CD4-positive, CD25-positive, alpha-beta regulatory T cell (primary cell): ENCODE data around the gene DPEP2. TPM values are rescaled to one million over a fixed set of nuclear protein-coding genes. Genes with fewer than 3 reads are reported as not detected.

Experiments used
- ATAC-seq, 2 donors: fragments of 150-1000 bp; cut with Tn5 transposase; one replicate each; pipeline ENCODE4 v1.10.0; 2021; ENCODE audit warnings: low read depth in 2 of 2, moderate number of reproducible peaks in 2 of 2, moderate library complexity in 1 of 2
- DNase-seq, 3 donors: peaks; one replicate each; pipeline versions ENCODE4 v3.0.0 to v3.0.0-alpha.2; 2012 to 2022; ENCODE audit warnings: mixed read lengths in 1 of 3
- H3K27ac ChIP-seq: one replicate; pipeline ENCODE4 v1.7.0; 2013; ENCODE audit warnings: mild to moderate bottlenecking, low read length; ENCODE audit not compliant: insufficient read depth, poor library complexity, severe bottlenecking
- H3K27me3 ChIP-seq: one replicate; pipeline ENCODE4 v1.7.0; 2013; ENCODE audit warnings: low read length; ENCODE audit not compliant: control insufficient read depth, insufficient read depth
- H3K36me3 ChIP-seq: one replicate; pipeline ENCODE4 v1.7.0; 2013; ENCODE audit warnings: mild to moderate bottlenecking, low read length, moderate library complexity; ENCODE audit not compliant: control insufficient read depth, insufficient read depth
- H3K4me1 ChIP-seq: 2 replicates; pipeline ENCODE4 v1.7.0; 2013; ENCODE audit warnings: mild to moderate bottlenecking, low read length; ENCODE audit not compliant: insufficient read depth, control insufficient read depth, poor library complexity, severe bottlenecking
- H3K4me3 ChIP-seq: one replicate; pipeline ENCODE4 v1.7.0; 2013; ENCODE audit warnings: low read depth, mild to moderate bottlenecking, low read length, moderate library complexity
- H3K9me3 ChIP-seq, 2 experiments: 1 replicate in 1 of 2; 2 replicates in 1 of 2; pipeline ENCODE4 v1.7.0; 2013; ENCODE audit warnings: low read length in 2 of 2, mild to moderate bottlenecking in 1 of 2, moderate library complexity in 1 of 2; ENCODE audit not compliant: control insufficient read depth in 2 of 2
- H3K27ac Mint-ChIP-seq, 3 donors: one replicate each; pipeline ENCODE4 v1.8.0; 2020 to 2022; ENCODE audit warnings: mild to moderate bottlenecking in 3 of 3, mixed read lengths in 3 of 3, moderate library complexity in 2 of 3
- H3K27me3 Mint-ChIP-seq: one replicate; pipeline ENCODE4 v1.8.0; 2022; ENCODE audit warnings: mild to moderate bottlenecking, mixed read lengths
- H3K36me3 Mint-ChIP-seq: one replicate; pipeline ENCODE4 v1.8.0; 2020; ENCODE audit warnings: mixed read lengths
- H3K4me1 Mint-ChIP-seq, 4 donors: one replicate each; pipeline ENCODE4 v1.8.0; 2020 to 2022; ENCODE audit warnings: mixed read lengths in 4 of 4, mild to moderate bottlenecking in 1 of 4
- H3K4me3 Mint-ChIP-seq, 4 donors: one replicate each; pipeline ENCODE4 v1.8.0; 2020 to 2022; ENCODE audit warnings: mild to moderate bottlenecking in 4 of 4, mixed read lengths in 4 of 4, moderate library complexity in 3 of 4
- H3K9me3 Mint-ChIP-seq, 7 donors: one replicate each; pipeline ENCODE4 v1.8.0; 2020 to 2022; ENCODE audit warnings: mixed read lengths in 7 of 7, mild to moderate bottlenecking in 3 of 7, moderate library complexity in 2 of 7
- polyA plus RNA-seq, 4 donors: library from polyadenylated mRNA; unstranded; fragments of 300-500 nt; fragmentation: Illumina TruSeq; gene quantifications; one replicate each; pipeline ENCODE4 v1.2.3, GENCODE V29; 2021
- total RNA-seq: library from RNA; stranded (reverse); gene quantifications from one replicate; pipeline ENCODE4 v1.2.3, GENCODE V29; 2022

DPEP2 gene
- total and polyA plus RNA-seq, 5 donors from 2014 or later = 52.2 to 70.0 (median 58.0) TPM

DNA sequence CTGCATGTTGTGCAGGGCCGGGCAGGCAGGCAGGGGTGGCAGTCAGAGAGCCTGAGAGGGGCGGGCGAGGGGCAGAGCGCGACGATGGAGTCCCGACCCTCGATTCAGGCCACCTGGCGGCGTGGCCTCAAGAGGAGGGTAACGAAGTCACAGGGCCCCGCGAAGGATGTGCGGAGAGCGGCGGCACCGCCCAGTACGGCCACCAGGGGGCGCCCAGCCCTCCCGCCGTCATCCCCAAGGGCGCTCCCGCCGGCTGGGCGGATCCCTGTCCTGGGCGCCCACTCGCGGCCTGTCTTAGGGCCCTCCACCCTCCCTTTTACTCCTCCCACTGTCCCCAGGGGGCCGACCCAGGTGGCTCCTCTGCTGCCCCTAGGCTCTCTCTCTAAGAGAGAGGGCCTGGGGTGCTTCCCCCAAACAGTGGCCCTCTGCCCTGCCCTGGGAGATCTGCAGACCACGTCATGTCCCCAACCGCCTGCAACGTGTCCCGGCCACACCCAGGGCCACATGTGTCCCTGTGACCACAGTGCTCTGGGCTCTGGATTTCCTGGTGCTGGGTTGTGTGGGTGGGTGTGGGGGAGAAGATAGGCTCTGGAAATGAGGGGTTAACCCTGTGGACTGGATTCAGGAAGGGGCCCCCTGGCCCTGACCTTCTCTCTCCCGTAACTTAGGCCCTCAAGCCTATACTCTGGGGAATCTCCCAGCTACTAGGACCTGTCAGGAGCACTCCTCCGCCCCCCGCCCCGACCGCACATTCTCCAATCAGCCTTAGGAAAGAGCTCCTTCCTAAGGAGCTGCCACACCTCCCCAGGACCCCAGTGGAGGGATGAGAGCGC lies 5.9 kb downstream of the DPEP2 start:
- no peaks in the 10 kb centered on the region for H3K9me3 Mint-ChIP-seq
- H3K4me1 Mint-ChIP-seq = peaks cover 0 to 52% (median 25%) of the 10 kb centered on the region in 4 donors
- ATAC-seq = peak; percentile 93
- H3K4me1 ChIP-seq = peaks cover 41% of the 10 kb centered on the region
- H3K36me3 ChIP-seq = no peaks in the 10 kb centered on the region
- peak overlapping the region; percentile 85 for H3K27ac ChIP-seq
- H3K27ac Mint-ChIP-seq = peak overlapping the region; percentile 97 to 100 (median 98)
- no peaks in the 10 kb centered on the region for H3K9me3 ChIP-seq
- H3K4me3 ChIP-seq = peak overlapping the region; percentile 19
- peak; percentile 76 to 91 (median 82) for DNase-seq
- peaks cover 12% of the 10 kb centered on the region for H3K36me3 Mint-ChIP-seq
- H3K27me3 Mint-ChIP-seq = no peaks in the 10 kb centered on the region
- H3K27me3 ChIP-seq = no peaks in the 10 kb centered on the region
- peak overlapping the region; percentile 71 to 91 (median 86) for H3K4me3 Mint-ChIP-seq

DNA sequence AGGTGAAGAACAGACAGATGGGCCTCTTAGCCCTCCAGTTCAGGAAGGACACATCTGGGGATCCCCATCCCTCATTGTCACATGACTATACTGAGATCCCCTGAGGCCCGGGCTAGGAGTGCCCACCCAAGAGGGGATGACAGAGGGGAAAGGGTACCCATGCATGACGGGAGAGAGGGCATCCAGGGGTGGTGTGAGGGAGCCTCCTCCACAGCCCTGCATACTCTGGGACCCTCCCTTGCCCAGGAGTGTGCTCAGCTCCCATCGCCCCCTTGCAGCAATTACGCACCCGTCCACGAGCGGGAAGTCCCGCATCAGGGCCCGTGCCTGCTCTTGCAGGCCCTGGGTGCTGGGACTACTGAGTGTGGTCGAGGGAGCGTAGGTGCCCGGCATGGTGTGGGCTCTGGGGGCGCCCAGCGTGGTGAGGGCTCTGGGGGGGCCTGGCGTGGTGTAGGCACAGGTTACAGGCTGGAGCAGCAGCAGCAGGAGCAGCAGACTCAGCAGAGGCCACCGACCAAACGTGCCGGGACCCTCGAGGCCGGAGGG lies 6.5 kb downstream of the DPEP2 start:
- Histone ChIP-seq H3K4me1 (peaks cover 34% of the 10 kb centered on the region), H3K36me3 (no peaks in the 10 kb centered on the region), H3K4me3 (no peak overlapping the region), H3K27ac (peak overlapping the region; percentile 85), H3K9me3 (no peaks in the 10 kb centered on the region), H3K27me3 (no peaks in the 10 kb centered on the region)
- DNase-seq (peak in 1 of 3 donors; percentile 32), ATAC-seq (no peak)
- H3K4me1 Mint-ChIP-seq = peaks cover 0 to 54% (median 29%) of the 10 kb centered on the region in 4 donors
- peak overlapping the region; percentile 65 to 100 (median 97) for H3K27ac Mint-ChIP-seq
- no peaks in the 10 kb centered on the region for H3K27me3 Mint-ChIP-seq
- H3K36me3 Mint-ChIP-seq = peaks cover 12% of the 10 kb centered on the region
- peak overlapping the region in 3 of 4 donors; percentile 51 to 88 (median 71) for H3K4me3 Mint-ChIP-seq
- H3K9me3 Mint-ChIP-seq = no peaks in the 10 kb centered on the region

DNA sequence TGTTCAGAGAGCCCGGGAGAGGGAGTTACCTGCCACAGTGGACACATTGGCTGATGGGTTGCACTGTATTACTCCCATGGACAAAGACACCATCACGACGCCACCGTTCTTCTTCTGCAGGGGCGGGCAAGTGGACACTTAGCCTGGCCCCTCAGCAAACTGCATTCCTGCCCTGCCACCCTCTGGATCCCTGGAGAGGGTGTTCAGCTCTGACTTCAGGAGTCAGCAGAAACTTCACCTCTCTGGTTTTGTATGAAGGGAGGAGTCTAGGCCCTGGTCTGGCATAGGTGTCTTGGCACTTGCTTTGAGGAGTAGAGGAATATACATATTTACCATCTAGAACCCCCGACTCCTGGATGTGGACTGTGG lies 9.3 kb downstream of the DPEP2 start:
- Mint-ChIP-seq H3K36me3 (peaks cover 3% of the 10 kb centered on the region), H3K4me1 (peaks cover 0 to 33% (median 17%) of the 10 kb centered on the region in 4 donors), H3K4me3 (peak overlapping the region in 1 of 4 donors; percentile 75), H3K27ac (peak overlapping the region in 2 of 3 donors; percentile 18 to 60), H3K9me3 (no peaks in the 10 kb centered on the region), H3K27me3 (no peaks in the 10 kb centered on the region)
- Histone ChIP-seq H3K27me3 (no peaks in the 10 kb centered on the region), H3K36me3 (no peaks in the 10 kb centered on the region), H3K4me1 (peaks cover 22% of the 10 kb centered on the region), H3K4me3 (no peak overlapping the region), H3K9me3 (no peaks in the 10 kb centered on the region), H3K27ac (no peak overlapping the region)
- DNase-seq (no peak), ATAC-seq (no peak)

DNA sequence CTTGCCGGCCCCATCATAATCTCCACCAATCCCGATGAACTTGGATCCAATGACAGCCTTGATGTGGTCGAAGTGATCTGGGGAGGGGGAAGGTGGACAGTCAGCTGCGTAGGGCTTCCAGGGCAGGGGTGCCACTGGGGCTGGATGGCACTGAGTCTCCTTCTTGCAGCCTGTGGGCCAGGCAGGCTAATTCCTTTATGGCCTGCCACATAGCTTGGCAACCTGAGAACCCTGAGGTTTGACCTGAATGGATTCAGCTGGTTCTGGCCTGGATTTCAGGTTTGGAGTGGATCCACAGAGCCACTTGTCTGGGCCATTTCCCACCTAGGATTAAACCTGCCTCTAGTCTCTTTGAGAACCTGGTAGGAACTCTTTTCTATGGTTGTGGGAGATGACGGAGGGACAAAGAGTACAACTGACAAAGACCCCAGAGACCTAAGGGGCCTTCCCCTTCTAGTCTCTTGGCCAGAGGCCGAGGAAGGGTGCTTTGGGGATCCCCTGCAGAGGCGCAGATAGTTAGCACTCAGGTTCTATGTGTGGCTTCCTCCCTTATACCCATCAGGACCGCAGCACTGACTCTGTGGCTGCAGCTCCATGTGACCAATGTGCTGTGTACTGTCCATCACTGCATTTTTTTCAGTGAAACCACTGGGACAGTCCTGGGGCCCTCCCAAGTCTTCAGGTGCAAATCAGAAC lies 9.8 kb downstream of the DPEP2 start:
- H3K4me3 Mint-ChIP-seq = no peak overlapping the region
- Histone ChIP-seq H3K27ac (no peak overlapping the region), H3K4me1 (peaks cover 25% of the 10 kb centered on the region), H3K36me3 (no peaks in the 10 kb centered on the region), H3K4me3 (no peak overlapping the region), H3K27me3 (no peaks in the 10 kb centered on the region), H3K9me3 (no peaks in the 10 kb centered on the region)
- no peaks in the 10 kb centered on the region for H3K27me3 Mint-ChIP-seq
- peak overlapping the region in 2 of 3 donors; percentile 60 to 89 for H3K27ac Mint-ChIP-seq
- H3K4me1 Mint-ChIP-seq = peaks cover 0 to 34% (median 17%) of the 10 kb centered on the region in 4 donors
- no peaks in the 10 kb centered on the region for H3K9me3 Mint-ChIP-seq
- peaks cover 3% of the 10 kb centered on the region for H3K36me3 Mint-ChIP-seq
- ATAC-seq (no peak), DNase-seq (no peak)

DNA sequence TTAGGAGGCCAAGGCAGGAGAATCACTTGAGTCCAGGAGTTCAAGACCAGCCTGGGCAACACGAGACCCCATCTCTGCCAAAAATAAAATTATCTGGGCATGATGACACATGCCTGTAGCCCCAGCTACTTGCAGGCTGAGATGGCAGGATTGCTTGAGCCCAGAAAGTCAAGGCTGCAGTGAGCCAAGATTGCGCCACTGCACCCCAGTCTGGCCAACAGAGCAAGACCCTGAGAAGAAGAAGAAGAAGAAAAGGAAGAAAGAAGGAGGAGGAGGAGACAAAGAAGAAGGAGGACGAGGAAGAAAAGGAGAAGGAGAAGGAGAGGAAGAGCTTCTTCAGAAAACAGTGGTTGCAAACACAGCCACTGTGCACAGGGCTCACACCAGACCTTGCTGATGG lies 10.6 kb downstream of the DPEP2 start:
- Histone ChIP-seq H3K36me3 (no peaks in the 10 kb centered on the region), H3K9me3 (no peaks in the 10 kb centered on the region), H3K27me3 (no peaks in the 10 kb centered on the region), H3K4me1 (peaks cover 27% of the 10 kb centered on the region), H3K27ac (no peak overlapping the region), H3K4me3 (no peak overlapping the region)
- Mint-ChIP-seq H3K9me3 (no peaks in the 10 kb centered on the region), H3K27ac (peak overlapping the region in 2 of 3 donors; percentile 69 to 89), H3K36me3 (peaks cover 3% of the 10 kb centered on the region), H3K4me3 (no peak overlapping the region), H3K27me3 (no peaks in the 10 kb centered on the region), H3K4me1 (peaks cover 0 to 37% (median 19%) of the 10 kb centered on the region in 4 donors)
- DNase-seq (no peak), ATAC-seq (no peak)

DNA sequence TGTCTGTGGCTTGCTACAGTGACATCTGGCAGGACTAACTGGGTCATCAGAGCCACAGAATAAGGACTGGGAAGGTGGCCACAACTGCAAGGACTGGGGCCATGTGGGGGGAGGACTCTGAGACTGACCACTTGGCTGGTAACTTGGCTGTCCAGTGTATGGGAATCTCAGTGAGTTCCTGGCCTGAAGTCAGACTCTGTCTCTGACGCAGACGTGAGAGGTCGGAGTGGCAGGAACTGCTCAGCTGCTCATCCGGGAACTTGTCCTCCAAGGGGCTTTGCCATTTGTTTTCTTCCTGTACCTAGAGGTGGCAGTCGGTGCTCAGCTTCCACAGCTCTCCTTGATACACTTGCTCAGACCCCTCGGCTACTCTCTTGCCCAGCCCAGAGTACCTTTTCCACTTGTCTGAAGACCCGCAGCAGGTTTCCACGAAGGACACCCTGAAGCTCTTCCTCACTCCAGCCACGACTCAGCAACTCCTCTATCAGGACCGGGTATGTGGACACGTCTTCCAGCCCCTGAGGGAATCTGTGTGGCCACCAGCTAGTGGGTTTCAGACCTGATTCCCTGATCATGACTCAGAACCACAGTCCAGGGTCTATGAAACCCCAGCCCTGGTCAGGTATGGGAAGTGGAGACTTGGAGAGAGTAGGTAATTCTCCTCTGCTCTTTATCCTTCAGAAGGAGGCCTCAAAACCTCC lies 11.7 kb downstream of the DPEP2 start:
- H3K27me3 Mint-ChIP-seq = no peaks in the 10 kb centered on the region
- H3K36me3 ChIP-seq = no peaks in the 10 kb centered on the region
- H3K27ac ChIP-seq = no peak overlapping the region
- peaks cover 0 to 38% (median 21%) of the 10 kb centered on the region in 4 donors for H3K4me1 Mint-ChIP-seq
- no peak for ATAC-seq
- no peak overlapping the region for H3K4me3 ChIP-seq
- H3K9me3 Mint-ChIP-seq = no peaks in the 10 kb centered on the region
- DNase-seq = no peak
- no peaks in the 10 kb centered on the region for H3K27me3 ChIP-seq
- no peak overlapping the region for H3K4me3 Mint-ChIP-seq
- peak overlapping the region; percentile 88 to 91 (median 89) for H3K27ac Mint-ChIP-seq
- peaks cover 3% of the 10 kb centered on the region for H3K36me3 Mint-ChIP-seq
- H3K9me3 ChIP-seq = no peaks in the 10 kb centered on the region
- H3K4me1 ChIP-seq = peaks cover 22% of the 10 kb centered on the region

DNA sequence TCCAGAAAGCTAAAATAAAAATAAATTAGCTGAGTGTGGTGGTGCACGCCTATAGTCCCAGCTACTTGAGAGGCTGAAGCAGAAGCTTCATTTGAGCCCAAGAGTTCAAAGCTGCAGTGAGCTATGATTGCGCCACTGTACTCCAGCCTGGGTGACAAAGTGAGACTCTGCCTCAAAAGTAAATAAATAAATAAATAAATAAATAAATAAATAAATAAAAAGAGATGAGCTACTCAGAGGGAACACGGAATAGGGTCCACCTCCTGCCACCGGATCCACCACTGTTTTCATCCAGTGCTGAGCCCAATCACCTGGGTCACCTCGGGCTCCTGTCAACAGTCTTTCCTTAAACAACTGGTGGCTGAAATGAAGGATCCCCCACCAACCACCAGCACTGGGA lies 12.3 kb downstream of the DPEP2 start:
- H3K27me3 ChIP-seq = no peaks in the 10 kb centered on the region
- no peaks in the 10 kb centered on the region for H3K9me3 Mint-ChIP-seq
- H3K27ac ChIP-seq = no peak overlapping the region
- no peaks in the 10 kb centered on the region for H3K9me3 ChIP-seq
- no peak for DNase-seq
- H3K4me1 Mint-ChIP-seq = peaks cover 0 to 38% (median 21%) of the 10 kb centered on the region in 4 donors
- H3K36me3 ChIP-seq = no peaks in the 10 kb centered on the region
- H3K4me1 ChIP-seq = peaks cover 19% of the 10 kb centered on the region
- H3K36me3 Mint-ChIP-seq = peaks cover 3% of the 10 kb centered on the region
- H3K27me3 Mint-ChIP-seq = no peaks in the 10 kb centered on the region
- no peak overlapping the region for H3K4me3 Mint-ChIP-seq
- H3K27ac Mint-ChIP-seq = peak overlapping the region in 1 of 3 donors; percentile 52
- H3K4me3 ChIP-seq = no peak overlapping the region
- ATAC-seq = no peak
